NCI-H82 treated with DMSO at 0.1 percent for 48 hours (cell line): ENCODE results near the gene SMAP2.
"Not testable (repeated sequence)": the region's sequence is repeated elsewhere in the genome, so short reads cannot be mapped to it uniquely, and the experiment has no call there.

Source experiments
- DNase-seq: peaks from one replicate; lab custom pipeline; 2025; ENCODE audit not compliant: unreplicated experiment; lab: John Stamatoyannopoulos, UW

The SMAP2 gene

DNA sequence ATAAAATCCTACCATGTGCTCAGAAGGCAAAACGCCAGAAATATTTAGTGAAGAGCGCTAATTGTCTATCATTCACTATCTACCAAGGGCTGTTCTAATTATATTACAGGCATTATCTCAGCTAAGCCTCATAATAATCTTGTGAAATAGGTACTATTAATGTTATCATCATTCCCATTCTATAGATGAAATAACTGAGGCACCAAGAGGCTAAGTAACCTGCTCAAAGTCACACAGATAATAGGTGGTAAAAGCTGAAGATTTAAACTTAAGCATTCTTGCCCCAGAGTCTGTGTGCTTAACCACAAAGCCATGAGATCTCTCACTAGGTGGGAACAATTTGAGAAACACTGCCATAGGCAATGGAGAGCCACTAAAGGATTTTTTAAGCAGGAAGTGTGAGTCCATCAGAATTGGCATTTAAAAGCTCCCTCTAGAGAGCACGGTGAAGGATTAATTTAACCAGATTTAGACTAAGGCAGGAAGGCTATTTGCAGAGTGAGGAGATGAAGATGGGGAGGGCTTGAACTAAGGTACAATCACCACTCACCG lies 1.7 kb upstream of the SMAP2 start:
- DNase-seq: peak; percentile 72

DNA sequence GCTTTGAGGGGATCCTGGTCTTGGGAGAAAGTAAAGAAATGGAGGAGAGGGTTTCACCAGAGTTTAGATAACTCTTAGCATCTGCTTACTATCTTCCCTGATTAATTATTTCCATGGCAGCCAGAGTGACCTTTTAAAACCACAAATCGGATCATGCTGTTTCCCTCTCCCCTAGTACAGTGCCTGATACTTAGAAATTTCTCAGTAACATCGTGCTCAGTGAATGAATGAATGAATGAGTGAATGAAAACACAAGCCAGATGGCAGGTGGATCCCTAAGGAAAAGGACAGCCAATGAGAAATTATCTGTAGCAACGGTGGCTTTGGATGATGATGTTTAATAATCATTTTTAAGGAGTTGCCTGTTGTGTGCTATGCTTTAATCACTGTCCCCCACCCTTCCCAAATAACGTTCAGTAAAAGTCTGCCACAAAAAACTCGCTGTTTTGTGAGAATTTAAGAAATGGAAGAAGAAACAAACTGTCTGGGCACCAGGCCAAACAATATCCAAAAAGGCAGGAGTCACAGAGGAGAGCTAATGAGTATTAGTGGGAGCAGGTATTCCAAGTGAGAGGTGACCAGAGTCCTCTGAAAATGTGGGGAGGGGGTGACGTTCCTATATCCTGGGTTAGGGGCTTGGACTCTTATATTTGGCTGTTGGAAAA lies 737 bp upstream of the SMAP2 start:
- DNase-seq: peak; percentile 42

DNA sequence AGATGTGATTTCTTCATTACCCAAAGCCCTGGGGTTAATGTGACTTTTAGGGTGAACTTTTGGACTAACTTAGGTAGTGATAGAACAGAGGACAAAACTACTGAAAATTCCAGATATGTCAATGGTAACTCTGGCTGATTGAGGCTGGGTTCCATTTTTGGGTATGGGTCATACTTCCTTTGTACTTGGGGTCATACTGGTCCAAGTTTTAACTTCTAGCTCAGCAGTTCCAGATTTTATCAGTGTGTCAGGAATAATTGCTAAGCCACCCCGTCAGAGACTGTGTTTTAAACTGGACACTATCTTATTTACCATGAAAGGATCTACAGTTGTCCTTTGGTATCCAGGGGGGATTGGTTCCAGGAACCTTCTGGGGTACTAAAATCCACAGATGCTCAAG lies 4.0 kb downstream of the SMAP2 start:
- no peak for DNase-seq

DNA sequence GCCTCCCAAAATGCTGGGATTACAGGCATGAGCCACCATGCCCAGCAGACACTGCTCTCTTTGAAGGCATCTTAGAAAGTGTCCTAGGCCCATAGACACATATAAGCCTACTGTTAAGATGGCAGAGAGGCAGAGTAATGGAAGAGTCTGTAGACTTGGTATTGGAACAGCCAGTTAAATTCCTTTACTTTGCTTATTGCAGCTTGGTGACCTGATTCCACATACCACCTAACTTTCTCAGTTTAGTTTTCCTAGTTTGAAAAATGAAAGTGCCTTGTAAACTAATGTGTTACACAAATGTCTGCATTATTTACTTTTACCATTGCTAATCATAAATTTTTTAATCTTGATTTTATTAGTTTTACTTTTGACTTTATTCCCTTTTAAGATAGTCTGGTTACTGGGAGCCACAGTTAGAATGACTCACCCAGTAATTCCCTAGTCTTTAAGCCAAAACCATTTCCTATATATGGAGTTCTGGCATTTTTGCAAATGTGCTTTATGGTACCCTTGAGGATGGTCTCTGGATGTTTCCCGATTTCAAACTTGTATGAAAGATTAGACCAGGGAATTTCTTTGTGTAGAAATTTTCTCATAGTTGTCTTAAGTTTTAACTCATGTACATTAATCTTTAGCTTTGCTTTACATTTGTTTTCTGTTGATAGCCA lies 6.4 kb downstream of the SMAP2 start:
- DNase-seq: no peak

DNA sequence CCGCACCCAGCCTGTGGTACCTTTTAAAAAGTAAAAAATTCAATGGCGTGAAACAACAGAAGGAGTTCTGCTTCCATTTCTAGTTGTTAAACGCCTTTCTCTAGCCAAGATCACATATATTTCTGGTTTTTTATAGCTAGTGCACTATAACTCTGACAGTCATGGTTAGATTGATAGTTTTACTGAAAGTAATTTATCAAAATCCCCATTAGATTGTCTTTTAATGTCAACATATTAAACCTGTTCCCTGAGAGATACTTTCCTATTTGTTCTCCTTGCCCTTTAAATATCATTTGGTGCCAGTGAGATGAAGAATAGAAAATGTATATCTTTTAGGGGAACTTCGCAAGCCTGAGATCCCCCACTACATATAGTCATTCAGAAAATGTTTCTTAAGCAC lies 7.3 kb downstream of the SMAP2 start:
- no peak for DNase-seq

DNA sequence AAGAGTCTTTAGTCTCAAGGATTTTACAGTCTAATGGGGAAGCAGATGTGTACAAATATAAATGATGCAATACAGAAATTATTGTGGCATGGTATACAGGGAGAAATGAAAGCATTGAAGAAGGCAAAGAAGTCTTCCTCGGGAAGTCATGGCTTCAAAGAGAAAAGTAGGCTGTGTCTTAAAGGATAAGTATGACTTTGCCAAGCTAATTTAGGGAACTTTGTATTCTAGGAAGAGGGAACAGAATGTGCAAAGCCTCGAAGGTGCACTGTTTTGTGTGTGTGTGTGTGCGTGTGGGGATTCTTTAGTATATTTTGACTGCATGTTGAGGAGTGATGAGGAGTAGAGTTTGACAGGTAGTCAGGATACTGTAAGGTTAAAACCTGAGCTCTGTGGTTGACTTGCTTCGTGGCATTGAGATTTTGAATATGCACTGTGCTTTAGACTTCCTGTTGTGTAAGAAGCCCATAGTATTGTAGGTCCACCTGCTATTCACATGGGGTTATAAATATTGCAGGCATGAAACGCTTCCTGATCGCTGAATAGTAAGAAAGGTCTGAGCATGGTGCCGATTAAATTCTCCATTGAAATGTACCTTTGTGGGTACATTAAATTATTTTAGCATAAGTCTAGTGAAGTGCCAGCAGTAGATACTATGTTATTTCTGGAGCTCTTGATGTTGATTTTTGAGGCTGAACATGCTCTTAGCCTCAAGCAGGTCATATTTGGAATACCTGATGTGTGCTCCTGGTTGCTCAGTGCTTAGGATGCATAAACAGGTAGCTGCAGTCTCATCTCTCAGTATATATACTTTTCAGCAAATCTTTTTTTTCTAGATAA lies 8.0 kb downstream of the SMAP2 start:
- DNase-seq: no peak

DNA sequence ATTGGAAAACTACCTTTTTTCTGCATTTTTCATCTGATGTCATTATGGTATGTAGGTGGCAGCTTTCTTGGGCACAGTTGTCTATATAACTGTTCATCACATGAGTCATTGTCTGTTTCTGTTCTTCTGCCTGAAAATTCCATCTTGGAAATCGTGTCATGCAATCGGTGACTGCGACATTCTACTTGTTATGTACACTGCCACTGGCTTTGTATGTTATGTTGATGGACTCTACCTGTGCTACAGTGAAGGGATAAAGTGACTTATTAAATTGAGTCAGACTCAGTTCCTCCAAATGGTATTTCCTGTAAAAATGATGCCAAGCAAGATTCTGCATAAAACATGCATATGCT lies 8.6 kb downstream of the SMAP2 start:
- DNase-seq: no peak

DNA sequence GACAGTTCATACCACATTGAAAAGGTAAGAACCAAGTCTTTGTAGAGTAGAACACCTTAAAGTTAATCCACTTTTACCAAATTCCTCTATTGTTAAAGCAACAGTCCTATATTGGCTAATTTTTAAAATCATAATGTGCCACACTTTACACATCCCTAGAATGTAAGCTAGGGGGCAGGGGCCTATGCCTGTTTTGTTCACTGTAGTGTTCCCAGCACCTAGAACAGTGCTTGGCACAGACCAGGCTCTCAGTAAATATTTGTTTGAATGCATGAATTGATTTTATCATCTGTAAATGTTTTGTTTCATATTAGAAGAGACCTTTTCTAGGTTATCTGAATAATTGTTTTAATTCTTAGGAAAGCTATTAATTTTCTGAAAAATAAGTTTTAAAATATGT lies 9.1 kb downstream of the SMAP2 start:
- DNase-seq: no peak

DNA sequence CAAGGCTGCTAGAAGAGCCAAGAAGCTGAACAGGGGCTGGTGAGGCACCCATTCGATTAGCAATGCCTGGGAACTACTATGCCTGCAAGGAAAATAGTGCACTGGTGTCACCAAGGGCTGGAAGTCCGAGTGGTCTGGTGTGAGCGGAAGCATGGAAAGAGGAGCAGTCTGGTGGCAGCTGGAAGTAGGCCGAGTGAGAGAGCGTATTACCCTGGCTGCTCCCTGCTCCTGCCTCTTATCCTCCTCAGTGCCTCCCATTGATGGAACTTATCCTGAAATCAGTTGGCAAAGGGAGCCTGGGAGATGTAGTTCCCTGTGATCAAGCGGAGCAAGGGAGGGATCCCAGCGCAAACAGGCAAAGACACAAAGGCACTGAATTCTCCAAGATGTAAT lies 9.6 kb downstream of the SMAP2 start:
- DNase-seq: no peak

DNA sequence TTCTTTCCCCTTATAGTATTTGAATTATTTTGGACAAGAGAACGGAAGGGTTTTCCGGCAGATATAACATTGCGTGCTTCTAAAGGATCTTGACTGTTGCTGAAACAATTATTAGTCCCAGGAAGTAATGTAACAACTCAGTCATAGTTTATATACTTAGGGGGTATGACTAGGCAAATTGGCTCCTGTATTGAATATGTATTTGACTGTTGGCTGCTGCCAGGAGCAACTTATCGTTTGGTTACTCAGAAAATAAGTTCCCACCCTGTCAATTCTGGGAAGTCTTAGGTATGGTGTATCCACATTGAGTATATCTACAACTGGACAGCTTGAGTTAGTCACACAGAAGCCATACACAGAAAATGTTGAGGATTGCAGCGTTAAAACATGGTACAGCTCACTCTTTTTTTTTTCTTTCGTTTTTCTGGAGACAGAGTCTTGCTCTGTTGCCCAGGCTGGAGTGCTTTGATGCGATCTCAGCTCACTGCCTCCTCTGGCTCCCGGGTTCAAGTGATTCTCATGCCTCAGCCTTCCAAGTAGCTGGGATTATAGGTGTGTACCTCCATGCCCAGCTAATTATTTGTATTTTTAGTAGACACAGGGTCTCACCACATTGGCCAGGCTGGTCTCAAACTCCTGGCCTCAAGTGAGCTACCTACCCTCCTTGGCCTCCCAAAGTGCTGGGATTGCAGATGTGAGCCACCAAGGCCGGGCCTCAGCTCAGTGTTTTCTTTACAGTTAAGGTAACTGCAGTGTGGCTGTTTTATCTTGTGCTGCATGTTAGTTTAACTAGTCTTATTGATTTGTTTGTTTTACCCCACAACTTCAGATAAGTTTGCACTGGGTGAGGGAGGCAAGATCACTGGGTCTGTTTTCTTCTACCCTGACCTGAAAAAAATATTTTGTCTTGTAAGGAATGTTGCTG lies 10.2 kb downstream of the SMAP2 start:
- DNase-seq: no peak

DNA sequence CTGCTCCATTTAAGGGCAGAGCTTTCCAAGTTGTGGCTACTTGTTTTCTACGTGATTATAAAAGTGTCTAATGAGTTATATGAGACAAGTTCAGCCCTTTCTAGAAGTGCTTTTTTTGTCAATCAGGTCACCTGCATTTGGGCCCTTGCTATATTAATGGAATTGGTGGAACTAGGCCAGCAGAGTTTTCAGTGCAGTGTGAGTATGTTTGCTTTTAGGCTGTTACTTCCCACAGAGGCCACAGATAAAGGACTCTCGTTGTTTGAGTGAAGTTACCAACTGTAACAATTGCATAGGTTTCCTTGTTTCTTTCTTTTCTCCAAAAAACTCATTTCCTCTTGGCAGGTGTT lies 10.9 kb downstream of the SMAP2 start:
- DNase-seq: no peak

DNA sequence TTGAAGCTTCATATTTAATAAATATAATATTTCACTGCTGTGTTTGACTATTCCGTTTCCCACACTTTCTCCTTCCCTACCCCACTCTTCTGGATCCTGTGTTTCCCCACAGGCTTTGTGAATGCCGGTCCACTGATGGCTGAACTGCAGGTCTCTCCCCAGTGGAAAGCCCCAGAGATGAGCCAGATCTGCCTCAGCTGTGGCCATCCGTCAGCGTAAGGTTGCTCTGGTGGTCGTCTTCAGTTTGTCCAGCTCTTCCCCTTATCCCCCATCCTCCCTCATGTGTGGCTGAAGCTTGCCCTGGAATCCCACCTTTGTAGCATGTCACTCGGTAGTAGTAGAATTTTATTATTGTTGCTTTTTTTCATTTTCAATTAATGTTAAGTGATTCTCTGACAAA lies 11.4 kb downstream of the SMAP2 start:
- DNase-seq: no peak

DNA sequence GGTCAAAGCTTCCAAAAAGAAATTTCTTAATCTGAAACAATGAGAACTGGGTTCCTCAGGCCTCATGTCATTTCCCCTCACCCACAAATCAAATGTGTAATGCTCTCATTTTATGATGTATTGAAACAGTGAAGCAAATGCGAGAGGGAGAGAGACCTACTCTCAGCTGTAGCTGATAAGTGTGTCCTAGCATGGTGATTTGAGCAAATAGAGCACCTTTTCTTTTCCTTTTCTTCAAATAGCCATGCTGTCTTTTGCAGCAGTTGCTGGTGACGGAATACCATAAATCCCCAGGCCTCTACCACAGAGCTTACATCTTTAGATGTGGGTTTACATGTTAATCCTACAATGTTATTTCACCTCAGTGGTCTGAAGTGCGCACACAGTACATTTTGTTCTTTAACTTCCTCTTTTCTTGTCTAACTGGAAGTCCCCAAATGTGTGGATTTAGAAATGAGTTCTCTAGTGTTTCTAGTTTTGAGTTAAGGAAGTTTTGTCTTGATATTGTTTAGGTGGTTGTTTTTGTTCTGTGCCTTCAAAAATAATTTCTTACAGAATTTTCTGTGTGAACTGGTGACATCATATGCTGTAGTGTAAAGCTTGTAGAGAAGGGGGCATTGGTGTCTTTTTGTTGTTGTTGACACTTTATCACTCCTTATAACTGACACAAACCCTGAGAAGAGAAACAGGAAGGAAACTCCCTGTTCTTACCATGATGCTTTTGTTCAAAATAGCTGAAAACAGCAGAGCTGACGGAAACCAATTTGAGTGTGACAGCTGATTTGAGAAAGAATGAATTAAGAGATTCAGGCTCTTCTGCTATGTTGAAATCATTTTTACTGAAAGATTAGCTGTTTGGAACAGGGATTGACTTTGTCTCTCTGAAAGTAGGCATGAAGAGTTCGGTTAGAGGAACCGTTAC lies 12.2 kb downstream of the SMAP2 start:
- DNase-seq: no peak

DNA sequence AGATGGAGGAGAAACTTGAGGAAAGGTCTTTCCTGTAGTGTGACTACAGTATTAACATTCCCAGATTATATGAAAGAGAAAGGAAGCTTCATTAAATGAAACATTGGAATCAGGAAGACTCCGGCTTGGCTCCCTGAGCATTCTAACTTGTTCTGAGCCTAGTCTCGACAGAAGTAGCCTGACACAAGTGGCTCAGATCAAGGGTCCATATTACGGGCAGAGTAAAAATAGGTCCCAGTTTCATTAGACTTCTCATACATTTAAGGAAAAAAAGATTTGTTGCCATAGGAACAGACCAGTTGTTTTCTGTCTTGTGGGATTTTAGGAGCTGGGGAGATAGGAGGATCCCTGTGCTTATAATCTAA lies 12.8 kb downstream of the SMAP2 start:
- no peak for DNase-seq

DNA sequence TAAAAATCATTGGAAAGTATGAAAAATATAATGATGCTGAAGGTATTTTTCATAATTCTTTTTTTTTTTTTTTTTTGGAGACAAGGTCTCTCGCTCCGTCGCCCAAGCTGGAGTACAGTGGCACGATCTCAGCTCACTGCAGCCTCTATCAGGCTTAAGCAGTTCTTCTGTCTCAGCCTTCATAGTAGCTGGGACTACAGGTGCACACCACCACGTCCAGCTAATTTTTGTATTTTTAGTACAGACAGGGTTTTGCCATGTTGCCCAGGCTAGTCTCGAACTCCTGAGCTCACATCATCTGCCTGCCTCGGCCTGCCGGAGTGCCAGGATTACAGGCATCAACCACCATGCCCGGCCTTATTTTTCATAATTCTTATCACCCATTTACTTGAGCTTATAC lies 13.3 kb downstream of the SMAP2 start:
- DNase-seq: no peak

DNA sequence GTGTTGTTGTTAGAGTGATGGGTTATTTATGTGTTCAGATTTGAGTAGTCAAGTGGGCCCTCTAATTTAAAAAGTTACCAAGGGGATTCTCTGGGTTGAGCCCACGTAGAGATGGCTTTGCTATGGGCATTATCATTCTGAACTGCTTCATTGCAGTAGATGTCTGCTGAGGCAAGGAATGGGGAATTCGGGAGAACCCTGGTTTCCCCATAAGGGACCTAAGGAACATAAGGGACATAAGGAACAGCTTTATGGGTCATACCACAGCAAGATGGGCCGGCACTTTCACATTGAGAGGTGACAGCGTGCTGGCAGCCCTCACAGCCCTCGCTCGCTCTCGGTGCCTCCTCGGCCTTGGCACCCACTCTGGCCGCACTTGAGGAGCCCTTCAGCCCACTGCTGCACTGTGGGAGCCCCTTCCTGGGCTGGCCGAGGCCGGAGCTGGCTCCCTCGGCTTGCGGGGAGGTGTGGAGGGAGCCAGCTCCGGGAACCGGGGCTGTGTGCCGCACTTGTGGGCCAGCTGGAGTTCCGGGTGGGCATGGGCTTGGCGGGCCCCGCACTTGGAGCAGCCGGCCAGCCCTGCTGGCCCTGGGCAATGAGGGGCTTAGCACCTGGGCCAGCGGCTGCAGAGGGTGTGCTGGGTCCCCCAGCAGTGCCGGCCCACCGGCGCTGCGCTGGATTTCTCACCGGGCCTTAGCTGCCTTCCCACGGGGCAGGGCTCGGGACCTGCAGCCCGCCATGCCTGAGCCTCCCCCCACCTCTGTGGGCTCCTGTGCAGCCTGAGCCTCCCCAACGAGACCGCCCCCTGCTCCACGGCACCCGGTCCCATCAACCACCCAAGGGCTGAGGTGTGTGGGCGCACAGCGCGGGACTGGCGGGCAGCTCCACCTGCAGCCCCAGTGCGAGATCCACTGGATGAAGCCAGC lies 14.1 kb downstream of the SMAP2 start:
- DNase-seq: not testable (repeated sequence)

DNA sequence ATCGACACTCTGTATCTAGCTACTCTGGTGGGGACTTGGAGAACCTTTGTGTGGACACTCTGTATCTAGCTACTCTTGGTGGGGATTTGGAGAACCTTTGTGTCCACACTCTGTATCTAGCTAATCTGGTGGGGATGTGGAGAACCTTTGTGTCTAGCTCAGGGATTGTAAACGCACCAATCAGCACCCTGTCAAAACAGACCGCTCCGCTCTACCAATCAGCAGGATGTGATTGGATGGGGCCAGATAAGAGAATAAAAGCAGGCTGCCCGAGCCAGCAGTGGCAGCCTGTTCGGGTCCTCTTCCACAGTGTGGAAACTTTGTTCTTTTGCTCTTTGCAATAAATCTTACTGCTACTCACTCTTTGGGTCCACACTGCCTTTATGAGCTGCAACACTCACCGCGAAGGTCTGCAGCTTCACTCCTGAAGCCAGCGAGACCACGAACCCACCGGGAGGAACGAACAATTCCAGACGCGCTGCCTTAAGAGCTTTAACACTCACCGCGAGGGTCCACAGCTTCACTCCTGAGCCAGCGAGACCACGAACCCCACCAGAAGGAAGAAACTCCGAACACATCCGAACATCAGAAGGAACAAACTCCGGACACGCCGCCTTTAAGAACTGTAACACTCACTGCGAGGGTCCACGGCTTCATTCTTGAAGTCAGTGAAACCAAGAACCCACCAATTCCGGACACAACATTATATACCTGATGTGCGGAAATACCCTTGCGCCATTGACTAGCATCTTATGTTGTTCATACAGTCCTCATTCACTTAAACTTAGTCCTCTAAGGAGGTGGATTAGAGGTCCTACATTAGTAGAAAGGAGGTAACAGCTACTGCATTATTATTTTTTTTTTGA lies 15.2 kb downstream of the SMAP2 start:
- not testable (repeated sequence) for DNase-seq

DNA sequence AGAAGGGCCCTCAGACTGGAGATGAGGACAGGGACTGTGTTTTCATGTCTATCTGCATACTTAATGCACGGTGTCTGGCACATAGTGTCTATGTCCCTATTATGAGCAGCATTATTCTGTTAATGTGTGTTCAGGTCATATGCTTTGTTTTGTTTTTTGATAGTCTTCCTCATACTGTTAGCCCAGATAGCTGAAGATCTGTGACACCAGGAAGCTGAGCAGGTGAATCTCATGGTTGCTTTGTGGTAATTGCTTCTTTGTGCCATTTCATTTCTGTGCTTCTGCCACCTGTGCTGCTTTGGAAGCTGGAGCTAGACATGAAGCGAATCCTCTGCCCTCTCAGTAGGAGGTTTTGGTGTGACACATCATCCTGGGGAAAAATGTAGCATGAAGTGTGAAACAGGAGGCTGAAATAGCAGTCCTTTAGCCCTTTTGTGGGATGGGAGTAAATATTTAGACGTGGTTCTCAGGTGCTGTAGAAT lies 15.8 kb downstream of the SMAP2 start:
- DNase-seq: no peak
